Thoracic aorta (tissue), 2 donors: Measurements from ENCODE around the gene CDH18. TPM values are rescaled to one million over a fixed set of nuclear protein-coding genes. Genes with fewer than 3 reads are reported as not detected.

ENCODE experiments used
- ATAC-seq: fragments of 150-250 bp; one replicate; pipeline ENCODE4 v1.8.0; 2017; ENCODE audit warnings: low read depth; ENCODE audit not compliant: insufficient number of reproducible peaks, low FRiP score
- DNase-seq: peaks from one replicate; pipeline ENCODE4 v3.0.0-alpha.2; 2020; ENCODE audit warnings: low spot score
- H3K27ac ChIP-seq, 2 donors: fragments of 200-600 bp; sonication (generic); 1 replicate in 1 of 2; 2 replicates in 1 of 2; pipeline ENCODE4 v1.5.1; 2016; ENCODE audit warnings: mild to moderate bottlenecking in 2 of 2, moderate library complexity in 2 of 2
- H3K27me3 ChIP-seq: fragments of 200-600 bp; sonication (generic); replicated peaks from 2 replicates; pipeline ENCODE4 v1.6.0; 2016; ENCODE audit warnings: mild to moderate bottlenecking; ENCODE audit not compliant: insufficient read depth
- H3K36me3 ChIP-seq: fragments of 200-600 bp; sonication (generic); one replicate; pipeline ENCODE4 v1.5.1; 2016
- H3K4me1 ChIP-seq, 2 donors: fragments of 200-600 bp; sonication (generic); 1 replicate in 1 of 2; 2 replicates in 1 of 2; pipeline versions ENCODE4 v1.5.1 to v1.6.0; 2016; ENCODE audit warnings: low read depth in 2 of 2, mild to moderate bottlenecking in 1 of 2; ENCODE audit not compliant: control insufficient read depth in 1 of 2
- H3K4me3 ChIP-seq: fragments of 200-600 bp; sonication (generic); 2 replicates; pipeline ENCODE4 v1.5.1; 2016; ENCODE audit warnings: mild to moderate bottlenecking
- H3K9me3 ChIP-seq: fragments of 200-600 bp; sonication (generic); 2 replicates; pipeline ENCODE4 v1.5.1; 2016
- CTCF ChIP-seq: fragments of 200-600 bp; sonication (generic); IDR thresholded peaks from one replicate; pipeline ENCODE4 v1.5.1; 2019; ENCODE audit warnings: antibody characterized with exemption
- total RNA-seq, 2 donors: library from RNA; depleted of rRNA; stranded (reverse); fragments of >200 nt; gene quantifications; one replicate each; pipeline versions ENCODE4 v1.1.0 to v1.2.3, GENCODE V29; 2016

The CDH18 gene
- total RNA-seq, 2 donors from 2014 or later: not detected

GRCh38 chr5:19728571-19728970 is 259.4 kb downstream of the CDH18 start:
- H3K36me3 ChIP-seq: no peaks in the 10 kb centered on the region
- H3K27ac ChIP-seq: no peak overlapping the region
- ATAC-seq (no peak), DNase-seq (no peak)
- H3K27me3 ChIP-seq: no peaks in the 10 kb centered on the region
- TF ChIP-seq CTCF: no peak
- no peaks in the 10 kb centered on the region for H3K9me3 ChIP-seq
- no peaks in the 10 kb centered on the region for H3K4me1 ChIP-seq
- H3K4me3 ChIP-seq: no peak overlapping the region

GRCh38 chr5:19719109-19719508 is 268.9 kb downstream of the CDH18 start:
- ATAC-seq (no peak), DNase-seq (no peak)
- Histone ChIP-seq H3K27ac (no peak overlapping the region), H3K27me3 (no peaks in the 10 kb centered on the region), H3K4me3 (no peak overlapping the region), H3K4me1 (no peaks in the 10 kb centered on the region), H3K36me3 (no peaks in the 10 kb centered on the region), H3K9me3 (no peaks in the 10 kb centered on the region)
- no peak for TF ChIP-seq CTCF

DNA sequence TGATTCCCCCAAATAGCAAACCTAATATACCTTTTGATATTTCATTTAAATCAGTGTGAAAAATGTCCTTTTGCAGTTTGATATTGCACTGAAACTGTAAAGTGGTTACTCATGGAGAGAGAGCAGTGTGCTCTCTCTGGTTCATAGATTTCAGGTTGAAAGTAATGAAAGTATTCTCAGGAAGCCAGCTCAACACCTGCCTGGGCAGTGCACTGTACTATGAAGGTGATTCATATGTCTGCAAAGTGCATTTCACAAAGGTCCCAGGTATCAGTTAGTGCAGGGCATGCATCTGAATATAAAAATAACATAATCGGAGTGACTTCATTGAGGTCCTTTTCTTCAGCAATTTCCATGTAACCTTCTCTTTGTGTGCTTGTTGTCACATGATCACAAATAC is 274.3 kb downstream of the CDH18 start:
- H3K27me3 ChIP-seq: no peaks in the 10 kb centered on the region
- no peak overlapping the region for H3K27ac ChIP-seq
- DNase-seq: no peak
- no peak for TF ChIP-seq CTCF
- H3K4me3 ChIP-seq: no peak overlapping the region
- H3K4me1 ChIP-seq: no peaks in the 10 kb centered on the region
- H3K36me3 ChIP-seq: no peaks in the 10 kb centered on the region
- ATAC-seq: no peak
- H3K9me3 ChIP-seq: no peaks in the 10 kb centered on the region

GRCh38 chr5:19709403-19709802 is 278.6 kb downstream of the CDH18 start:
- no peak for TF ChIP-seq CTCF
- H3K9me3 ChIP-seq: no peaks in the 10 kb centered on the region
- H3K27me3 ChIP-seq: no peaks in the 10 kb centered on the region
- no peak overlapping the region for H3K27ac ChIP-seq
- H3K4me1 ChIP-seq: no peaks in the 10 kb centered on the region
- DNase-seq (no peak), ATAC-seq (no peak)
- H3K4me3 ChIP-seq: no peak overlapping the region
- no peaks in the 10 kb centered on the region for H3K36me3 ChIP-seq

- no peak for ATAC-seq
- H3K36me3 ChIP-seq: no peaks in the 10 kb centered on the region
Observed at GRCh38 chr5:19706776-19707175, 281.2 kb downstream of the CDH18 start.

More at GRCh38 chr5:19706776-19707175, 281.2 kb downstream of the CDH18 start:
- Histone ChIP-seq H3K9me3 (no peaks in the 10 kb centered on the region), H3K27ac (no peak overlapping the region), H3K4me1 (no peaks in the 10 kb centered on the region), H3K27me3 (no peaks in the 10 kb centered on the region), H3K4me3 (no peak overlapping the region)
- DNase-seq: no peak
- no peak for TF ChIP-seq CTCF
